GM19328 (cell line): Measurements from ENCODE around the gene KPRP.

Source experiments
- ATAC-seq: cut with Tn5 transposase; IDR thresholded peaks from one replicate; pipeline ENCODE4 v1.9.1; 2021; ENCODE audit warnings: mild to moderate bottlenecking, moderate library complexity; ENCODE audit not compliant: unreplicated experiment

KPRP gene

GRCh38 chr1:152768847-152769533 lies 11.2 kb downstream of the KPRP start:
- ATAC-seq = no peak

- no peak for ATAC-seq
These were observed 12.6 kb downstream of the KPRP start for GRCh38 chr1:152770411-152770810.

- ATAC-seq = no peak
These were observed 17.1 kb downstream of the KPRP start, which contains the start of gene LCE1F for GRCh38 chr1:152774875-152775274. Gene LCE1F (plus strand): TSS chr1:152775140. CDS start chr1:152776372, 1,232 bp downstream.

- ATAC-seq = no peak
These were observed 18.5 kb downstream of the KPRP start for GRCh38 chr1:152776361-152776760.

- ATAC-seq = no peak
These were observed 19.8 kb downstream of the KPRP start for GRCh38 chr1:152777510-152778137.

- ATAC-seq = no peak
These were observed 25.3 kb downstream of the KPRP start for GRCh38 chr1:152783095-152783494.

- no peak for ATAC-seq
These were observed 28.3 kb downstream of the KPRP start, which contains the start of gene LCE1E for GRCh38 chr1:152786077-152786476. Gene LCE1E (plus strand): TSS chr1:152786257. CDS start chr1:152787300, 1,043 bp downstream.

GRCh38 chr1:152795686-152796085 lies 37.9 kb downstream of the KPRP start:
- no peak for ATAC-seq

GRCh38 chr1:152796421-152796820 lies 38.6 kb downstream of the KPRP start, which contains the start of gene LCE1D:
Gene LCE1D (plus strand): TSS chr1:152796721. CDS start chr1:152797795, 1,074 bp downstream.
- no peak for ATAC-seq

GRCh38 chr1:152801333-152801732 lies 43.5 kb downstream of the KPRP start:
- no peak for ATAC-seq

GRCh38 chr1:152806576-152806975 lies 48.8 kb downstream of the KPRP start, which contains the start of gene LCE1C:
Gene LCE1C (minus strand): TSS chr1:152806651. CDS start chr1:152805478, 1,173 bp downstream.
- no peak for ATAC-seq

GRCh38 chr1:152811050-152811449 lies 53.2 kb downstream of the KPRP start:
- no peak for ATAC-seq
